Smooth muscle cell (in vitro differentiated cells): ENCODE results near the gene PDXP. TPM values are rescaled to one million over a fixed set of nuclear protein-coding genes. Genes with fewer than 3 reads are reported as not detected.

ENCODE experiments used
- DNase-seq: peaks from one replicate; lab custom pipeline; 2025; ENCODE audit not compliant: unreplicated experiment; lab: John Stamatoyannopoulos, UW
- H2AFZ ChIP-seq: fragments of 200-600 bp; sonication (generic); 2 replicates; pipeline ENCODE4 v1.6.0; 2016; ENCODE audit warnings: antibody characterized with exemption, low read depth, mild to moderate bottlenecking
- H3F3A ChIP-seq: fragments of 200-600 bp; sonication (generic); 2 replicates; pipeline ENCODE4 v1.6.0; 2017; ENCODE audit warnings: antibody characterized with exemption, low read depth
- H3K27ac ChIP-seq: fragments of 200-600 bp; sonication (generic); 2 replicates; pipeline ENCODE4 v1.5.1; 2016; ENCODE audit warnings: low read depth, mild to moderate bottlenecking
- H3K27me3 ChIP-seq: fragments of 200-600 bp; sonication (generic); 2 replicates; pipeline ENCODE4 v1.6.1; 2016; ENCODE audit warnings: low read depth, mild to moderate bottlenecking
- H3K36me3 ChIP-seq: fragments of 200-600 bp; sonication (generic); 2 replicates; pipeline ENCODE4 v1.5.1; 2016; ENCODE audit warnings: low read depth
- H3K4me1 ChIP-seq: fragments of 200-600 bp; sonication (generic); 2 replicates; pipeline ENCODE4 v1.5.1; 2016; ENCODE audit warnings: low read depth
- H3K4me2 ChIP-seq: fragments of 200-600 bp; sonication (generic); 2 replicates; pipeline ENCODE4 v1.6.0; 2016; ENCODE audit warnings: mild to moderate bottlenecking
- H3K4me3 ChIP-seq: fragments of 200-600 bp; sonication (generic); 2 replicates; pipeline ENCODE4 v1.5.1; 2016; ENCODE audit warnings: mild to moderate bottlenecking
- H3K79me2 ChIP-seq: fragments of 200-600 bp; sonication (generic); 2 replicates; pipeline ENCODE4 v1.6.0; 2016; ENCODE audit warnings: low read depth, mild to moderate bottlenecking
- H3K9ac ChIP-seq: fragments of 200-600 bp; sonication (generic); 2 replicates; pipeline ENCODE4 v1.6.0; 2016; ENCODE audit warnings: low read depth
- H3K9me3 ChIP-seq: fragments of 200-600 bp; sonication (generic); replicated peaks from 2 replicates; pipeline ENCODE4 v1.5.1; 2016; ENCODE audit warnings: low read depth
- H4K20me1 ChIP-seq: fragments of 200-600 bp; sonication (generic); 2 replicates; pipeline ENCODE4 v1.6.0; 2016; ENCODE audit warnings: low read depth
- CTCF ChIP-seq: fragments of 200-600 bp; sonication (generic); IDR thresholded peaks from 2 replicates; pipeline ENCODE4 v1.5.1; 2017; ENCODE audit warnings: borderline replicate concordance, mild to moderate bottlenecking, antibody characterized with exemption; ENCODE audit not compliant: insufficient read depth, poor library complexity, severe bottlenecking
- WGBS: methylation state at CpG from one replicate; pipeline ENCODE4 v1.1.7; 2016; ENCODE audit warnings: low lambda C conversion rate; 5-methylcytosine and 5-hydroxymethylcytosine counted together
- polyA plus RNA-seq: library from polyadenylated mRNA; unstranded; fragments of >200 nt; fragmentation: Nextera tagmentation; extraction: Ambion mirVana; gene quantifications from 2 replicates; pipeline ENCODE4 v1.2.1, GENCODE V29; 2016
- total RNA-seq: library from RNA; depleted of rRNA; stranded (reverse); fragments of >200 nt; gene quantifications from 2 replicates; pipeline ENCODE4 v1.2.3, GENCODE V29; 2014

Gene PDXP
- total and polyA plus RNA-seq, 2 experiments from 2014 or later, result 16.5 to 20.7 TPM

DNA sequence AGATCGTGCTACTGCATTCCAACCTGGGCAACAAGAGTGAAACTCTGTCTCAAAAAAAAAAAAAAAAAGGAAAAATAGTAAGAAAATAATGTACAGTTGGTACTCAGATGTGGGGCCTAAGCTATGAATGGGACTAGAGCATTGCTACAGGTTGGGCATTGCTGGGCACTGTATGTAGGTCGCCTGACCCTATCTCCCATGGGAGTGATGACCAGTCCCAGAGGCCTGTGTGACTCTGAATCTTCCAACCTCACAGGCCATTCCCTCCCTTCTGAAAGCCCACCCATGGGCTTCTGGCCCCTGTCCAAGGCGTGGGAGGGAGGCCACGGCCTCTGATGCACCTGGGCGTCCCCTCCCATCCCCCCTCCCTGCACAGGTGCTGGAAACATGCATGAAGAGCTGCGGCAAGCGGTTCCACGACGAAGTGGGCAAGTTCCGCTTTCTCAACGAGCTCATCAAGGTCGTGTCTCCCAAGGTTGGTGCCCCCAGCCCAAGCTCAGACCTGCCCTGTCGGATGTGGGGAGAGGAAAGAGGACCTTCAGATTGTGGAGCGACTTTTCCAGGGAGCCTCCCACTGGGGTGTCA, 40.4 kb upstream of the PDXP start:
- Histone ChIP-seq H3K79me2 (no peaks in the 10 kb centered on the region), H3K9me3 (no peaks in the 10 kb centered on the region), H3K27ac (no peak overlapping the region), H3K4me3 (no peak overlapping the region), H3K27me3 (no peaks in the 10 kb centered on the region), H3K36me3 (no peaks in the 10 kb centered on the region), H4K20me1 (no peaks in the 10 kb centered on the region), H3K9ac (no peak overlapping the region), H3K4me2 (no peak overlapping the region), H3F3A (no peaks in the 10 kb centered on the region), H2AFZ (no peak overlapping the region), H3K4me1 (no peaks in the 10 kb centered on the region)
- DNase-seq, result no peak
- no peak for TF ChIP-seq CTCF
- 99% methylated on average over 14 of the region's 14 CpGs for WGBS

DNA sequence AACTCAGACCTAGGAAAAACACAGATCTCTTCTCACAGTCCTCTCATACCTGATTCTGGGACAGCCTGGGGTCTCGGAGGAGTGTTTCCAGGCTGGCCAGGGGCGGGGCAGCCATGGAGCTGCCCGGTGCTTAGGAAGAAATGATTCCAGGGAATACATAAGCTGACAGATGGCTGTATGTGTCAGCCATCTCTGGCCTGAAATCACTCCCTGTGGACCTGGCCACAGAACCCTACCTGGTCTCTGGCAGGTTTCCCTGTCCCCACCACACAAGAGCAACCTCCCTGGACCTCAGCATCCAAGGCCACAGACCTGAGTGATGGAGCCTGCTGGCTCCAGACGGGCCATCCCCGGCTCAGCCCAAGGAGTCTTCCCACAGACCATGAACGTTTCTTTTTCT, 39.8 kb upstream of the PDXP start:
- WGBS, result 99% methylated on average over 6 of the region's 6 CpGs
- Histone ChIP-seq H3K4me1 (no peaks in the 10 kb centered on the region), H3K4me2 (no peak overlapping the region), H3K79me2 (no peaks in the 10 kb centered on the region), H3F3A (no peaks in the 10 kb centered on the region), H3K9ac (no peak overlapping the region), H3K27me3 (no peaks in the 10 kb centered on the region), H3K9me3 (no peaks in the 10 kb centered on the region), H3K36me3 (no peaks in the 10 kb centered on the region), H4K20me1 (no peaks in the 10 kb centered on the region), H3K27ac (no peak overlapping the region), H2AFZ (no peak overlapping the region), H3K4me3 (no peak overlapping the region)
- DNase-seq, result no peak
- no peak for TF ChIP-seq CTCF

- no peak for DNase-seq
- Histone ChIP-seq H2AFZ (no peak overlapping the region), H3K27ac (no peak overlapping the region), H3K9me3 (no peaks in the 10 kb centered on the region), H3K4me1 (no peaks in the 10 kb centered on the region), H4K20me1 (no peaks in the 10 kb centered on the region), H3K4me2 (no peak overlapping the region), H3K4me3 (no peak overlapping the region), H3K27me3 (no peaks in the 10 kb centered on the region), H3F3A (no peaks in the 10 kb centered on the region), H3K36me3 (no peaks in the 10 kb centered on the region), H3K9ac (no peak overlapping the region), H3K79me2 (no peaks in the 10 kb centered on the region)
- 95% methylated on average over 7 of the region's 7 CpGs for WGBS
- TF ChIP-seq CTCF, result no peak
Measured at GRCh38 chr22:37619991-37620390, 38.5 kb upstream of the PDXP start.

GRCh38 chr22:37621352-37621860, 37.1 kb upstream of the PDXP start:
- no peak overlapping the region for H3K27ac ChIP-seq
- H3K4me3 ChIP-seq, result no peak overlapping the region
- H3K9me3 ChIP-seq, result no peaks in the 10 kb centered on the region
- H3K79me2 ChIP-seq, result no peaks in the 10 kb centered on the region
- H3K9ac ChIP-seq, result no peak overlapping the region
- H2AFZ ChIP-seq, result no peak overlapping the region
- peaks cover 4% of the 10 kb centered on the region for H4K20me1 ChIP-seq
- H3K4me2 ChIP-seq, result no peak overlapping the region
- 97% methylated on average over 12 of the region's 12 CpGs for WGBS
- no peaks in the 10 kb centered on the region for H3K36me3 ChIP-seq
- H3K4me1 ChIP-seq, result no peaks in the 10 kb centered on the region
- TF ChIP-seq CTCF, result no peak
- no peak for DNase-seq
- H3F3A ChIP-seq, result no peaks in the 10 kb centered on the region
- no peaks in the 10 kb centered on the region for H3K27me3 ChIP-seq
